ENCODE results near the gene LIN28A. TPM values are rescaled to one million over a fixed set of nuclear protein-coding genes. Genes with fewer than 3 reads are reported as not detected.

The LIN28A gene
- total RNA-seq, 1 donor from 2014 or later = 107 TPM

GRCh38 chr1:26408604-26409003 lies 2.0 kb upstream of the LIN28A start:
- Mint-ChIP-seq H3K36me3 (ENCODE audit: low read depth, unreplicated experiment) (no peaks in the 10 kb centered on the region), H3K9me3 (ENCODE audit: unreplicated experiment) (no peaks in the 10 kb centered on the region), H3K4me1 (ENCODE audit: unreplicated experiment) (peaks cover 33% of the 10 kb centered on the region), H3K27me3 (ENCODE audit: unreplicated experiment) (peaks cover 8% of the 10 kb centered on the region), H3K27ac (ENCODE audit: unreplicated experiment) (no peak overlapping the region), H3K4me3 (ENCODE audit: unreplicated experiment) (peak overlapping the region; percentile 84)
- DNase-seq (ENCODE audit: low spot score) = peak; percentile 89
- TF ChIP-seq, protein P1, sequence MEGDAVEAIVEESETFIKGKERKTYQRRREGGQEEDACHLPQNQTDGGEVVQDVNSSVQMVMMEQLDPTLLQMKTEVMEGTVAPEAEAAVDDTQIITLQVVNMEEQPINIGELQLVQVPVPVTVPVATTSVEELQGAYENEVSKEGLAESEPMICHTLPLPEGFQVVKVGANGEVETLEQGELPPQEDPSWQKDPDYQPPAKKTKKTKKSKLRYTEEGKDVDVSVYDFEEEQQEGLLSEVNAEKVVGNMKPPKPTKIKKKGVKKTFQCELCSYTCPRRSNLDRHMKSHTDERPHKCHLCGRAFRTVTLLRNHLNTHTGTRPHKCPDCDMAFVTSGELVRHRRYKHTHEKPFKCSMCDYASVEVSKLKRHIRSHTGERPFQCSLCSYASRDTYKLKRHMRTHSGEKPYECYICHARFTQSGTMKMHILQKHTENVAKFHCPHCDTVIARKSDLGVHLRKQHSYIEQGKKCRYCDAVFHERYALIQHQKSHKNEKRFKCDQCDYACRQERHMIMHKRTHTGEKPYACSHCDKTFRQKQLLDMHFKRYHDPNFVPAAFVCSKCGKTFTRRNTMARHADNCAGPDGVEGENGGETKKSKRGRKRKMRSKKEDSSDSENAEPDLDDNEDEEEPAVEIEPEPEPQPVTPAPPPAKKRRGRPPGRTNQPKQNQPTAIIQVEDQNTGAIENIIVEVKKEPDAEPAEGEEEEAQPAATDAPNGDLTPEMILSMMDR (IDR thresholded peaks at IDR 0.05; ENCODE audit: unreplicated experiment) = no peak

- no peaks in the 10 kb centered on the region for H3K36me3 Mint-ChIP-seq (ENCODE audit: low read depth, unreplicated experiment)
- H3K4me1 Mint-ChIP-seq (ENCODE audit: unreplicated experiment) = peaks cover 33% of the 10 kb centered on the region
- peak overlapping the region; percentile 84 for H3K4me3 Mint-ChIP-seq (ENCODE audit: unreplicated experiment)
- H3K9me3 Mint-ChIP-seq (ENCODE audit: unreplicated experiment) = no peaks in the 10 kb centered on the region
- H3K27ac Mint-ChIP-seq (ENCODE audit: unreplicated experiment) = peak overlapping the region; percentile 65
- DNase-seq (ENCODE audit: low spot score) = peak; percentile 73
- TF ChIP-seq, protein P1 (IDR thresholded peaks at IDR 0.05; ENCODE audit: unreplicated experiment) = no peak
- H3K27me3 Mint-ChIP-seq (ENCODE audit: unreplicated experiment) = peaks cover 8% of the 10 kb centered on the region
Observed at GRCh38 chr1:26409191-26409807, 1.3 kb upstream of the LIN28A start.

GRCh38 chr1:26411624-26412074 lies 1.0 kb downstream of the LIN28A start:
- DNase-seq (ENCODE audit: low spot score) = no peak
- H3K4me3 Mint-ChIP-seq (ENCODE audit: unreplicated experiment) = peak overlapping the region; percentile 94

GRCh38 chr1:26412180-26412840 lies 1.7 kb downstream of the LIN28A start:
- Mint-ChIP-seq H3K27me3 (ENCODE audit: unreplicated experiment) (peaks cover 7% of the 10 kb centered on the region), H3K9me3 (ENCODE audit: unreplicated experiment) (no peaks in the 10 kb centered on the region), H3K36me3 (ENCODE audit: low read depth, unreplicated experiment) (no peaks in the 10 kb centered on the region), H3K27ac (ENCODE audit: unreplicated experiment) (peak overlapping the region; percentile 8), H3K4me3 (ENCODE audit: unreplicated experiment) (peak overlapping the region; percentile 94), H3K4me1 (ENCODE audit: unreplicated experiment) (peaks cover 39% of the 10 kb centered on the region)
- TF ChIP-seq, protein P1 (IDR thresholded peaks at IDR 0.05; ENCODE audit: unreplicated experiment) = no peak
- no peak for DNase-seq (ENCODE audit: low spot score)

More at GRCh38 chr1:26411624-26412074, 1.0 kb downstream of the LIN28A start:
- no peaks in the 10 kb centered on the region for H3K36me3 Mint-ChIP-seq (ENCODE audit: low read depth, unreplicated experiment)
- TF ChIP-seq, protein P1 (IDR thresholded peaks at IDR 0.05; ENCODE audit: unreplicated experiment) = no peak
- H3K9me3 Mint-ChIP-seq (ENCODE audit: unreplicated experiment) = no peaks in the 10 kb centered on the region
- H3K27me3 Mint-ChIP-seq (ENCODE audit: unreplicated experiment) = peaks cover 8% of the 10 kb centered on the region
- H3K27ac Mint-ChIP-seq (ENCODE audit: unreplicated experiment) = no peak overlapping the region
- H3K4me1 Mint-ChIP-seq (ENCODE audit: unreplicated experiment) = peaks cover 36% of the 10 kb centered on the region

DNA sequence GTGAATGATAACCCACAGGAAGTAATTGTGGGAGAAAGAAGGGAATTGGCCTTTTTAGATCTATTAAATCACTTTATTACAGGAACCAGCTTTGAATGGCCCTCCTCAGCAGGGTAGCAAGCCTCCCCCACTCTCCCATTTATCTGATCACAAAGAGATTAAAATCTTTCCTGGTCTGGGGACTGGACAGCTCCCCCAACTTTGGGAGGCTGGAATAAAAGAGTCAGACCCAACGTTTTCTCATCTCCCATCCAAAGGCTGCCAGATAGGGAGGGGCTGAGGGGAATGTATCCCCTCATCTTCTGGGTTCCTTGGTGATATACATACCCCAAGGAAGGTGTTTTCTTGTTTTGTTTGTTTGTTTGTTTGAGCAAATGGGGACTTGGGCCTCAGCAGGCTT lies 2.4 kb downstream of the LIN28A start:
- Mint-ChIP-seq H3K9me3 (ENCODE audit: unreplicated experiment) (no peaks in the 10 kb centered on the region), H3K27ac (ENCODE audit: unreplicated experiment) (no peak overlapping the region), H3K36me3 (ENCODE audit: low read depth, unreplicated experiment) (no peaks in the 10 kb centered on the region), H3K4me3 (ENCODE audit: unreplicated experiment) (peak overlapping the region; percentile 23), H3K27me3 (ENCODE audit: unreplicated experiment) (peaks cover 7% of the 10 kb centered on the region), H3K4me1 (ENCODE audit: unreplicated experiment) (peaks cover 46% of the 10 kb centered on the region)
- TF ChIP-seq, protein P1 (IDR thresholded peaks at IDR 0.05; ENCODE audit: unreplicated experiment) = no peak
- DNase-seq (ENCODE audit: low spot score) = no peak

Measured in endothelial cell (in vitro differentiated cells).